ENCODE measurements around the gene ACOXL.
"Not testable (repeated sequence)": the region's sequence is repeated elsewhere in the genome, so short reads cannot be mapped to it uniquely, and the experiment has no call there.

Gene ACOXL

GRCh38 chr2:111037128-111037527 lies 304.8 kb downstream of the ACOXL start:
- DNase-seq (ENCODE audit: low read depth, low spot score), result no peak

GRCh38 chr2:111039628-111040383 lies 307.4 kb downstream of the ACOXL start:
- no peak for DNase-seq (ENCODE audit: low read depth, low spot score)

DNA sequence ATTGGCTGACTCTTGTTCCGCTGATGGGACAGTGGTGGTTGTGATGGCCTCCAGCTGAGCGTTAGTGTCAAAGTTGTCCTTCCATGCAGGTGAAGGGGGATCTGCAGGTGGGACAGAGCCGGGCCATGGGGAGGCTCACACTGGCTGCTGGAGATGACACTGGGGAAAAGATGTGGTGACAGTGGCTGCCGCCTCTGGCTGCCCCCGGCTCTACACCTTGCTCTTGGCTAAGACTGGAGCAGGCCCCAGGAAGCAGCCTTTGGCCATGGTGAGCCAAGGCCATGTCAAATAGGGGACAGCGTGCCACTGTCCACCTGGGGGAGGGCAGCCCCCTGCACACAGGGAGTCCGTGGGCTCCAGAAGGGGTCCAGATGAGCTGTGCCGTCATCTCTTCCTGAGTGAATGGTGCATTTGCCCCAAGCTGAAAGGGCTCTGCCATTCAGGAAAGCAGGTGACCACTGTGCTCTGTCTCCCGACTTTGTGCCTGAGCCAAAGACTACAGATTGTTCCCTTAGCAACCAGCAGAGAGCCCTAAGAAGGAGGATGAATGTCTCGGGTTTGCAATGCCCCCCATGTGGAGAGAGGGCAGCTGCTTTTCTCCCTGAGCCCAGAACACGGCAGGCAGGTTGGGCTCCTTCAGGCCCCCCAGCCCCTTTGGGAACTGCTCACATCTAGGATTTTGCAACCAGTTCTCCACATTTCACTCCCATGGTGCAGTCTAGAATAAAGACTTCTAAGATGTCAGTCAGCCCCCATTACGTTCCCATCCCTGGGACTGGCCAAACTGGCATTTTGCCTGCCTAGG lies 309.2 kb downstream of the ACOXL start:
- DNase-seq (ENCODE audit: low read depth, low spot score), result no peak

DNA sequence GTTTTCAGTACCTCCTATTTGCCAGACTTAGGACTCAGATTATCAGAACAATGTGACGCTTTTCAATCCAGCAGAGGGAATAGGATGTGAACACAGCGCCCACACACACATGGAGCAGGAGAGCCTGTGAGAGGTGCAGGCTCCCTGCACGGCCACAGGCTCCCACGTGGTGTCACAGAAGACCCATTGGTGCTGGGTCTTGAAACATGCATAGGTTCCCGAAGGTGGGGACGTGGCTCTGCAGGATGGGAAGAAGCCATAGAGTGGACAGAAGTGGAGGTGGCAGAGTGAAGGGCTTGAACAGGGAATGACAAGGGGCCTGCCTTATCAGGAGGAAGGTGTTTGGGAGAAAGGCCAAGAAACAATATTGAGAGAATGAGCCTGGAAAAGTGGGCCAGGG lies 309.9 kb downstream of the ACOXL start:
- DNase-seq (ENCODE audit: low read depth, low spot score), result no peak

GRCh38 chr2:111042772-111043771 lies 310.7 kb downstream of the ACOXL start:
- DNase-seq (ENCODE audit: low read depth, low spot score), result no peak

DNA sequence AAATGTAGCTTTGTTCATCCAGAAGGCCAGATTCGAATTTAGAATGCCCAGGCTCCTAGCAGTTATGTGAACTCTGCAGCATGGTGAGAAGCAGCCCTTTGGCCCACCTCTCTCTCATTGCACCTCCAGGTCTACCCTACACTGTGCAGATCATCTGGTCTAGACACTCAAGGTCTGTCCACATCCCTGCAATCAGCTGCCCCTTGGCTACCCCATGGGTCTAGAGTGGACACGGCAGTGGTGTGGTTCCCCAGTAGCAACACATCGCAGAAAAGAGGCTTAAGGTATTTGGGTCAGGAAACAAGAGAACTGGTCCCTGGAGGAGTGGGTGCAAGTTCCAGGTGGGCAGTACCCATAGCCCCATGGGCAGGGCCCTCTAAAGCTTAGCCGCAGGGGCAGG lies 311.7 kb downstream of the ACOXL start:
- no peak for DNase-seq (ENCODE audit: low read depth, low spot score)

- DNase-seq (ENCODE audit: low read depth, low spot score), result not testable (repeated sequence)
These were observed 312.9 kb downstream of the ACOXL start for GRCh38 chr2:111045236-111045635.

DNA sequence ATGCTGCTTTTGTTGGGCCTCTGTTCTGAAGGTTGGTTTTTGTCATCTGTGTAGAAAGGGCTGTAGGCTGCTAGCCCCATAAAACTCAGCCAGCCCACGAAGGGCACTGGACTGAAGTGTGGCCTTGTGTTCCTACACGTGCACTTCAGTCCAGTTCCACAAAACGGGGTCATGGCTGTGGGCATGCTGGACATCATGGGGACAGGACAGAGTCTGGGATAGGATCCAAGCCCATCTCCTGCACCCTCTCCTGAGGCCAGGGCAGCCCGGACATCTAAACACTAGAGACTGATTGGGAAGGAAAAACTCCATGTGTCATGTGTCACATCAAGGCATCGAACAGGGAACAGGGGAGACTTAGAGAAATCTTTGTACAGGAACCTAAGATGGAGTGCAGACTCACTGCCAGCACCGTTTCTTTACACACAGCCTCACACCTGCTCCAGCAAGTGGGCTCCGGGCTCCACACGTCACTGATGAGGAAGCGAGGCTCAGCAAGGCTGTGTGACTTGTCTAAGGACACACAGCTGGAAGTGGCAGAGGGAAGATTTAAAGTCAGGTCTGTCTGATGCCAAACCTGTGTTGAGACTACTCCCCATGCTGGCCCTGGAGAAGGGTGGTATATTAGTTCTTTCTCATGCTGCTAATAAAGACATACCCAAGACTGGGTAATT lies 313.5 kb downstream of the ACOXL start:
- DNase-seq (ENCODE audit: low read depth, low spot score), result no peak

DNA sequence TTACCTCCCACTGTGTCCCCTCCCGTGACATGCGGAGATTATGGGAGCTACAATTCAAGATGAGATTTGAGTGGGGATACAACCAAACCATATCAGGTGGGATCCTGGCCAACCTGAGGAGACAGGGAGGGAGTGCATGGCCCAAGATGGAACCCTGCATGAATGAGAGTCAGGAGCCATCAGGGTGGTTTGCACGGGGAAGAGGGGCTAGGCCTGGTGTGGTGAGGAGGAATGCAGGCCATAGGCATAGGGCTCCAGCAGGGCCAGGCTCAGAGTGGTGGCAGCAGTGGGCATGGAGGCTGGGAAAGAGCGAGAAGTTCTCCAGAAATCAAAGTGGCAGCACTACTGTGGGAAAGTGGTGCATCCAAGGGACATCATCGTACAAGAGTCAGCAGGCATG lies 314.3 kb downstream of the ACOXL start:
- no peak for DNase-seq (ENCODE audit: low read depth, low spot score)

- DNase-seq (ENCODE audit: low read depth, low spot score), result no peak
These were observed 316.7 kb downstream of the ACOXL start for GRCh38 chr2:111048856-111049768.

DNA sequence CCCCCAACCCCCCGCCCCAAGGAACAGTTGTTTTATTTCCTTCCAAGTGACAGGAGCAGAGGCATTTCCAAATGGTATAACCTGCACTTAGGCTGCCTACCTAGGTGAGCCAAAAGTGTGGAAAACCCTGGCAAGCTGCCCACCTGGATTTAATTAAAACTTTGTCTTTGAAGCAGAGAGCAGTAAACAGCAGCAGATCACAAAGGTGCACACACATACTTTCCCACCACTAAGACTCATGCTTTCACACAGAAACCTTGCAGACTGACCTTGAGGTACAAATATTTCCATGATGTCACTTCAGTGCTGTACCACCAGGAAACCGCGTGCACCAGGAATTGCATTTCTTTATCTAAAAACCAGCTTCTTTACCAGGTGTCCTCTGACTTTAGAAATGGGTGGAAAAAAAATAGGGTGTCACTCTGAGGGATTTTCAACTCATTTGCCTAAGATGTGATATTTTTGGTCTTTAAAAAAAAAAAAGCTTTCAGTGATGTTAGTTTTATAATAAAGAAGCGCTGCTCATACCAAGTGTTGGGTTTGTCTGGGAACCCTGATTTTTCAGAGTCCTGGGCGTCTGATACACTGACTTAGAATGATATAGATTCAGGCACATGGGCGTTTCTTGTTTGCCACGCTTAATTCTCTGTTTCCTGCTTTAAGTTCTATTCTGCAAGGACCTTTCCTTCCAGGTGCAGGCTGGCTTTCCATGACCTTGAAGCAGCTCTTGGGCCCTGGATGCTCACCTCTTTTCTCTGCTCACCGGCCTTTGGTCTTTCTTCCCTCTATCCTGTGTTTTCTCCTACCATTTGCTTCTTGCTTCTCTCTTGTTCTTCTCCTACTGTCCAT lies 317.6 kb downstream of the ACOXL start:
- DNase-seq (ENCODE audit: low read depth, low spot score), result no peak

DNA sequence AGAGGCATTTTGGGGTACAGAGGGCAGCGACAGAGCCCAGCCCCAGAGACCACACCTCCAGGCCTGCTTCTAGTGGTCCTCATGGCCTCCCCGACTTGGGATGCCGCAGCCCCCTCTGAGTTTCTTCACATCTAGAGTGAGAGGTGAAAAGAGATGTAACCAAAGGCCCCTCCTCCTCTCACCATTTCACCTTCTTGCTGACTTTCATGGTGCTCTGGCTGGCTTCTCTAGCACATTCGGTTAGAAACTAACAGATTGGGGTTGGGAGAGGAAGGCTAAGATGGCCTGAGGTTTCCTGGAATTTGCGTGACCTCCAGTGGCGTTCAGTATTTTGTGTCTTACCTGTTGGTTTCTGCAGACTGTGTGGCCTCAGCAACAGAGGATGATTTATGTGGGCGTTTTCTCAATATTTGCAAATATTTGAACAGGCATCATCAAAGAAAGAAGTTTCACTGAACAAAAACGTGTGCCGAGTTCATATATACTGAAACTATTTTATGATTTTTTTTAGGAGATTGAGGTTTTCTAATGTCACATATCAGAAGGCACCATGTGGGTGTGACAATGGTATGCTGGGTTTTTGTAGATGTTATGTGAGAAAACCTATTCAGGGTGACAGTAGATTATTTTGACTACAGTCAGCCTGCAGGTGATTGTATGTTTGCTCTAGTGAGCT lies 318.5 kb downstream of the ACOXL start:
- DNase-seq (ENCODE audit: low read depth, low spot score), result no peak

- DNase-seq (ENCODE audit: low read depth, low spot score), result no peak
These were observed 320.2 kb downstream of the ACOXL start for GRCh38 chr2:111052621-111053020.

- DNase-seq (ENCODE audit: low read depth, low spot score), result no peak
These were observed 320.9 kb downstream of the ACOXL start for GRCh38 chr2:111053266-111053665.

GRCh38 chr2:111053825-111054515 lies 321.6 kb downstream of the ACOXL start:
- DNase-seq (ENCODE audit: low read depth, low spot score), result no peak

GRCh38 chr2:111054791-111055691 lies 322.7 kb downstream of the ACOXL start:
- no peak for DNase-seq (ENCODE audit: low read depth, low spot score)

GRCh38 chr2:111055735-111056134 lies 323.4 kb downstream of the ACOXL start:
- no peak for DNase-seq (ENCODE audit: low read depth, low spot score)
